RWPE1 (cell line): Measurements from ENCODE around the gene ABCB9.

ENCODE experiments used
- CTCF ChIA-PET: fragments of 350-600 bp; sonication (Branson Sonifier 250); formaldehyde crosslinking; extraction: SDS; loops from one replicate; lab custom pipeline; 2021; lab: Yijun Ruan, JAX
- POLR2A ChIA-PET: fragments of 400-600 bp; formaldehyde crosslinking; extraction: SDS; loops from one replicate; lab custom pipeline; 2020; ENCODE audit warnings: antibody characterized with exemption; ENCODE audit not compliant: low non-redundant PET; lab: Yijun Ruan, JAX
- DNase-seq: peaks from one replicate; pipeline ENCODE4 v3.0.0; 2012; ENCODE audit warnings: low spot score
- H3K27ac ChIP-seq: fragments of 450-650 bp; 2 replicates; pipeline ENCODE4 v1.5.1; 2017
- TF ChIP-seq, protein P1 (sequence below): fragments of 450-650 bp; conservative IDR thresholded peaks from 2 replicates; pipeline ENCODE4 v1.5.1; 2017; ENCODE audit warnings: low read depth, mild to moderate bottlenecking

The ABCB9 gene

DNA sequence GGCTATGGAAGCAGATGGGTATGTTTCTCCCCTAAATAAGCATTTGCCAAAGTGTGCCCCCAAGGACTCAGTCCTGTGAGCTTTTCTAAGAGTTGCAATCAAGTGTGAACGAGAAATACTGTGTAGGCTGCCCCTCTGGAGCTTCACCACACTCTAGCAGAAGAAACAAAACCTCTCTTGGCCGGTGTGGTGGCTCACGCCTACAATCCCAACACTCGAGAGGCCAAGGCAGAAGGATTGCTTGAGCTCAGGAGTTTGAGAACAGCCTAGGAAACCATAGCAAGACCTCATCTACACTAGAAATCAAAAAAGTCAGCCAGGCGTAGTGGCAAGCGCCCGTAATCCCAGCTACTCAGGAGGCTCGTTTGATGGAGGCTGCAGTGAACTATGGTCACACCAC, 80.1 kb downstream of the ABCB9 start:
- H3K27ac ChIP-seq = peak overlapping the region; percentile 100
- DNase-seq = no peak
- POLR2A ChIA-PET = no interaction called here
- CTCF ChIA-PET = no interaction called here
- TF ChIP-seq, protein P1, sequence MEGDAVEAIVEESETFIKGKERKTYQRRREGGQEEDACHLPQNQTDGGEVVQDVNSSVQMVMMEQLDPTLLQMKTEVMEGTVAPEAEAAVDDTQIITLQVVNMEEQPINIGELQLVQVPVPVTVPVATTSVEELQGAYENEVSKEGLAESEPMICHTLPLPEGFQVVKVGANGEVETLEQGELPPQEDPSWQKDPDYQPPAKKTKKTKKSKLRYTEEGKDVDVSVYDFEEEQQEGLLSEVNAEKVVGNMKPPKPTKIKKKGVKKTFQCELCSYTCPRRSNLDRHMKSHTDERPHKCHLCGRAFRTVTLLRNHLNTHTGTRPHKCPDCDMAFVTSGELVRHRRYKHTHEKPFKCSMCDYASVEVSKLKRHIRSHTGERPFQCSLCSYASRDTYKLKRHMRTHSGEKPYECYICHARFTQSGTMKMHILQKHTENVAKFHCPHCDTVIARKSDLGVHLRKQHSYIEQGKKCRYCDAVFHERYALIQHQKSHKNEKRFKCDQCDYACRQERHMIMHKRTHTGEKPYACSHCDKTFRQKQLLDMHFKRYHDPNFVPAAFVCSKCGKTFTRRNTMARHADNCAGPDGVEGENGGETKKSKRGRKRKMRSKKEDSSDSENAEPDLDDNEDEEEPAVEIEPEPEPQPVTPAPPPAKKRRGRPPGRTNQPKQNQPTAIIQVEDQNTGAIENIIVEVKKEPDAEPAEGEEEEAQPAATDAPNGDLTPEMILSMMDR = no peak

DNA sequence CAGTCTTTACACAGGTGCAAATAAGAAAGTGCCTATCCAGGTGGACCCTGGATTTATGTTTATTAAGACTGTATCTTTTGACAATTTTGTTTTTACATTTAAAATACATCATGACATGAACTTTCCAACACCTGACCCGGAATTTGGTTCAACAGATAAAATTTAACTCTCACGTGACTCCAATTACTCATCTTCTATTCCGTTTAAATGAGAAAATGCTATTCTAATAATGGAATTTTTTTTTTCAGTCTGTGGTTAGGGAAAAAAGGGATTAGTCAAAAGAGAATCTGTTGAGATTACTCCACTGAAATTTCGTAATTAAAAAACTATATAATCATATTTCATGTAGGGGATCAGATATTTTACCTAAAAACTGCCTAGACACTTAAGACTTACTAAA, 81.4 kb downstream of the ABCB9 start:
- ChIA-PET POLR2A (no interaction called here), CTCF (interaction anchor here (0.6 kb wide), 1 partner anchor 24 kb away, joined by 3 read pairs; no protein-coding TSS in a partner anchor)

DNA sequence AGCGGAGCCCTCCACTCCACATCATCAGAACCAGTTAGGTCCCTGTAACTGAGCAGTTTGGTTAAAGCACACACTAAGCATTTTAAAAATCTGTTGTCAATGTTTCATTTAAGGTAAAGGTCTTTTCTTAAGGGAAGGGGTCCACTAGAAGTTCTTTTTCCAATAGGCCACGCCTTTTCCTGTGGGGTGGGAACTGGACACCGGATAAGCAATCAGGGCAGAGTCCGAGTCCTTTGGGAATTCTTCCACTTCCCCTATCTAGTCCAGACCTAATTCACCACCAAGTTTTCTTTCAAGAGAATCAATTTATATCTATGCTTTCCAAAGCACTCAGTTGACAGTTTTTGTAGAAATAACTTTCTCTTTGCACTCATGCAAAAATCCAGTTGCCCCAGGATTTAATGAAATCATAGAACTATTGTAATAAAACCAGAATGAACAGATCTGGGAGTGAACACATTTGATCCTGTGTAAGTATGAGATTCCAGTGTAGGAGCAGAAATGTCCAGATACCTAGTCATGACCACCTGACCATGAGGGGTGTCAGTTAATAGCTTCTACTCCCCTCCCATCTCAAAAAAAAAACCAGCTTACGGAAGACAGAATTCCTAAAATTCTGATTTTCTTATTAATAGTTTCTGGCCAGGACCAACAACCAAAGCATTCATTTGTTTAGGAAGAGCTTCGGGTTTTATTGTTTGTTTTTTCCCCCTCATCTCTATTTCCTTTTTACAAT, 82.0 kb downstream of the ABCB9 start:
- CTCF ChIA-PET = interaction anchor here (0.6 kb wide), 1 partner anchor 24 kb away, joined by 3 read pairs; no protein-coding TSS in a partner anchor
- no peak for DNase-seq
- no peak overlapping the region for H3K27ac ChIP-seq
- TF ChIP-seq, protein P1 = no peak
- POLR2A ChIA-PET = no interaction called here

More for the DNA sequence above, 81.4 kb downstream of the ABCB9 start:
- DNase-seq = no peak
- H3K27ac ChIP-seq = no peak overlapping the region
- TF ChIP-seq, protein P1 = no peak

DNA sequence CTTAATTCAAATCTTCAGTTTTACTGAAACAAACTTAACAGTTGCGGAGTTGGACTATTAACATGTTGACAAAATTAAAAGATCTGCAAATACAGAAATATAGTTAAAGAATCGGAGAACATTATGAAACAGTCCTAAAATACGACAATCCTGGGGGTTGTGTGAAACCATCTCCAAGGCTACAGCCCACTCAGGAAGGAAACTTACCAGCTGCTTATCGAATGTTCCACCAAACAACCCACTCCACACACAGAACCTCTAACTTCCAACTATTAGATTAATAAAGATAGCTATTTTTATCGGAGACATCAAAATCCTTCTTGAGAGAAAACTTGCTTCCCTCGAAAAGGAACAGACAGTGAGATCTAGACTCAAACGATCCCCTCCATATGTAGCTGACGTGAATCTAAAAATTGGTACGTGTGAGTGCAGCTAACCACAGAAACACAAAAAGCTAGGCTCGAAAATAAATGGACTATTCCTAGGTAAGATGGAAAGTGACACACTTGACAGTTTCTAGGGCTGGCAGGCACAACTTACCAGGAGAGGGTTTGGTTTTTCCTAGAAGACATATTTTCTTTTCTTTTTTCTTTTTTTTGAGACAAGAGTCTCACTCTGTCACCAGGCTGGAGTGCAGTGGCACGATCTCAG, 83.2 kb downstream of the ABCB9 start:
- POLR2A ChIA-PET = no interaction called here
- TF ChIP-seq, protein P1 = no peak
- no peak for DNase-seq
- H3K27ac ChIP-seq = peak overlapping the region; percentile 51
- CTCF ChIA-PET = no interaction called here

DNA sequence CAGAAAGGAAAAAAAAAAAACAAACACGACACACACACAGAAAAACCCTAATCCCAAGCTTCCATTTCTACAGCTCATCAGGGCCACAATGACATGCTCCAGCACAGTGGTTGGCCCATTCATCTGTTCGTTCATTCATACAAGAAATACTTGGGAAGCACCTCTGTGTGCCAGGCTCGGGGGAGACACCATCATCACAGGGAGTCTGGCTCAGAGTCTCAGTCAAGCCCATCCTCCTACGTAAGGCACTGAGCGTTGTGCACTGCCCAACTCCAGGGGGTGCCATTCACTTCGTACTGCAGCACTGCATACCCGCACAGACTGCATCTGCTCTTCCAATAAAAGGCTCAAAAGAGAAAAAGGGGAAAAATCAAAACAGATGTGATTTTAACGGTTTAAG, 85.6 kb downstream of the ABCB9 start:
- TF ChIP-seq, protein P1 = no peak
- peak overlapping the region; percentile 47 for H3K27ac ChIP-seq
- no peak for DNase-seq
- ChIA-PET CTCF (interaction anchor here (1.6 kb wide), 1 partner anchor 13 kb away, joined by 6 read pairs; no protein-coding TSS in a partner anchor), POLR2A (no interaction called here)

DNA sequence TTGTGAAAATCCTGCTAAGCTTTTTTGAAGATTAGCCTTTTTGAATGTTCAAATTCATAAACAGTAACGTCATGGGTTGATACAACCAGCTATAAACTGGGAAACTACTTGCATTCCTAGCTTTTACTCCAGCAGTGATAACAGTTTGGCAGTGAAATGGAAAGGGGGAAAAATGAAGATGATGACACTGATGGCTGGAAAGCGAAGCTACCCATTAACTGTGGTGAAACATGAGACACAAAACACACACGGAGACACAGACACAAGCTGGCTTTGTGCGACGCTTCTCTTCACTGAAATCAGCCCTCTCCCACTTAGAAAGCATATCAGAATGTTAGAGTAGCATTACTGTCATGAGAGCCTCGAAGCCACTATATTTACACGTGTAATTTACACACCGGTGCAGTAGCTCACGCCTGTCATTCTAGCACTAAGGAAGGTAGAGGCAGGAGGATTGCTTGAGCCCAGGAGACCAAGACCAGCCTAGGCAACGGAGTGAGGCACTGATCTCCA, 86.1 kb downstream of the ABCB9 start:
- peak overlapping the region; percentile 62; the same call in 1 of the 2 replicates for H3K27ac ChIP-seq
- CTCF ChIA-PET = interaction anchor here (1.1 to 1.6 kb wide), 2 partner anchors 10 to 13 kb away, joined by 5 to 6 read pairs; no protein-coding TSS in a partner anchor
- TF ChIP-seq, protein P1 = no peak
- POLR2A ChIA-PET = no interaction called here
- no peak for DNase-seq
